K562 (cell line): ENCODE results near the gene LINGO3. TPM values are rescaled to one million over a fixed set of nuclear protein-coding genes. Genes with fewer than 3 reads are reported as not detected.
A peak's percentile ranks its signal among the peaks of the same experiment; 100 is the strongest.

Source experiments
- BCOR ChIP-seq: fragments of 450-650 bp; IDR thresholded peaks from 2 replicates; pipeline ENCODE4 v1.6.1; 2016
- CHAMP1 ChIP-seq: fragments of 450-650 bp; IDR thresholded peaks from 2 replicates; pipeline ENCODE4 v1.6.1; 2016; ENCODE audit warnings: mild to moderate bottlenecking
- FOS ChIP-seq: IDR thresholded peaks from 3 replicates; pipeline ENCODE4 v1.6.1; 2011; ENCODE audit not compliant: insufficient read length; ENCODE audit errors: extremely low read depth
- JUND ChIP-seq, 2 experiments: IDR thresholded peaks; 2 replicates in 1 of 2; 3 replicates in 1 of 2; pipeline ENCODE4 v1.6.1; 2011; ENCODE audit warnings: borderline replicate concordance in 2 of 2, low read depth in 2 of 2, low read length in 2 of 2, improper control_type of control experiment in 1 of 2, missing biosample characterization in 1 of 2, missing genetic modification characterization in 1 of 2, missing genetic modification reagents in 1 of 2
- MEF2D ChIP-seq: conservative IDR thresholded peaks from 2 replicates; pipeline ENCODE4 v1.6.1; 2016; ENCODE audit warnings: low read depth, missing genetic modification characterization, missing compliant biosample characterization
- REST ChIP-seq, 2 experiments: fragments of 450-650 bp; formaldehyde crosslinking in 1 of 2; IDR thresholded peaks; 2 replicates each; pipeline versions ENCODE4 v1.4.0 to v1.6.1; 2014 to 2020; ENCODE audit warnings: mild to moderate bottlenecking in 2 of 2, borderline replicate concordance in 1 of 2, low read depth in 1 of 2
- SNIP1 ChIP-seq: fragments of 450-650 bp; IDR thresholded peaks from 2 replicates; pipeline ENCODE4 v1.7.1; 2017; ENCODE audit warnings: low read depth, mild to moderate bottlenecking
- SP2 ChIP-seq: IDR thresholded peaks from 2 replicates; pipeline ENCODE4 v1.6.1; 2011; ENCODE audit warnings: mild to moderate bottlenecking, low read depth, low read length, moderate library complexity; ENCODE audit not compliant: poor library complexity, severe bottlenecking; ENCODE audit errors: extremely low read depth
- TEAD4 ChIP-seq, 2 experiments: sonication (generic) in 1 of 2; formaldehyde crosslinking in 1 of 2; IDR thresholded peaks; 2 replicates each; pipeline versions ENCODE4 v1.6.1 to v1.8.0; 2012 to 2022; ENCODE audit warnings: borderline replicate concordance in 1 of 2, inconsistent platforms in 1 of 2, low read length in 1 of 2, mild to moderate bottlenecking in 1 of 2, missing genetic modification reagents in 1 of 2
- THRAP3 ChIP-seq: fragments of 450-650 bp; IDR thresholded peaks from 2 replicates; pipeline ENCODE4 v1.6.1; 2016; ENCODE audit warnings: mild to moderate bottlenecking, inconsistent platforms, borderline replicate concordance
- ZC3H8 ChIP-seq: fragments of 450-650 bp; IDR thresholded peaks from 2 replicates; pipeline ENCODE4 v1.6.1; 2017
- ZNF584 ChIP-seq: fragments of 200-800 bp; sonication (Bioruptor generic); IDR thresholded peaks from 2 replicates; pipeline ENCODE4 v1.6.1; 2016; ENCODE audit warnings: low read depth, mild to moderate bottlenecking, missing genetic modification characterization, missing compliant biosample characterization
- polyA plus RNA-seq, 8 experiments: library from polyadenylated mRNA; depleted of rRNA in 4 of 8; stranded (reverse) in 5 of 8; unstranded in 3 of 8; fragments of >200 nt; fragmentation: Nextera tagmentation in 2 of 8; fragmentation: Illumina TruSeq in 1 of 8; extraction: Ambion mirVana in 2 of 8; extraction: Trizol in 1 of 8; gene quantifications; 2 replicates each; pipeline versions ENCODE4 v1.2.1 to v1.2.3, GENCODE V29; 2011 to 2014; ENCODE audit warnings: inconsistent platforms in 1 of 8, missing spikeins in 1 of 8
- total RNA-seq, 7 experiments: library from RNA; depleted of rRNA in 6 of 7; stranded (reverse); fragments of >200 nt in 6 of 7; fragmentation: Illumina TruSeq in 2 of 7; extraction: Trizol in 2 of 7; gene quantifications; 2 replicates each; pipeline versions ENCODE4 v1.2.1 to v1.2.3, GENCODE V29; 2011 to 2021; ENCODE audit warnings: low replicate concordance in 1 of 7

Gene LINGO3
- total and polyA plus RNA-seq, 9 of the 15 experiments (the other 6 are each of a cell fraction or from before 2014, with no cell fraction given): 0.03 to 0.05 (median 0.03) TPM; not detected in 6

- TF ChIP-seq REST (IDR thresholded peaks at IDR 0.05; ENCODE audit: borderline replicate concordance): no peak
- TF ChIP-seq REST (CRISPR knock-in tag; IDR thresholded peaks at IDR 0.05; ENCODE audit: low read depth): no peak
- TF ChIP-seq ZC3H8: no peak
- TF ChIP-seq FOS: peak; percentile 80
- TF ChIP-seq SP2: peak; percentile 51
- peak; percentile 65; the same call in 1 of the 2 replicates for TF ChIP-seq TEAD4 (IDR thresholded peaks at IDR 0.05; ENCODE audit: low read length)
- TF ChIP-seq TEAD4 (CRISPR knock-in tag; IDR thresholded peaks at IDR 0.05; ENCODE audit: borderline replicate concordance): no peak; the same call in 1 of the 2 replicates
- no peak; the same call in 1 of the 2 replicates for TF ChIP-seq JUND (IDR thresholded peaks at IDR 0.05; ENCODE audit: borderline replicate concordance, low read depth, low read length)
- TF ChIP-seq JUND (tag; IDR thresholded peaks at IDR 0.05; ENCODE audit: borderline replicate concordance, low read depth, low read length): no peak
- TF ChIP-seq MEF2D: no peak
- TF ChIP-seq BCOR: peak; percentile 46; the same call in 1 of the 2 replicates
- TF ChIP-seq ZNF584 (CRISPR knock-in tag): peak; percentile 63; the same call in 1 of the 2 replicates
- TF ChIP-seq SNIP1: no peak
- no peak for TF ChIP-seq CHAMP1
- TF ChIP-seq THRAP3: no peak
Observed at GRCh38 chr19:2269244-2270156, 38.5 kb downstream of the LINGO3 start (continued).
